ENCODE measurements around the gene TBC1D9.

The TBC1D9 gene

DNA sequence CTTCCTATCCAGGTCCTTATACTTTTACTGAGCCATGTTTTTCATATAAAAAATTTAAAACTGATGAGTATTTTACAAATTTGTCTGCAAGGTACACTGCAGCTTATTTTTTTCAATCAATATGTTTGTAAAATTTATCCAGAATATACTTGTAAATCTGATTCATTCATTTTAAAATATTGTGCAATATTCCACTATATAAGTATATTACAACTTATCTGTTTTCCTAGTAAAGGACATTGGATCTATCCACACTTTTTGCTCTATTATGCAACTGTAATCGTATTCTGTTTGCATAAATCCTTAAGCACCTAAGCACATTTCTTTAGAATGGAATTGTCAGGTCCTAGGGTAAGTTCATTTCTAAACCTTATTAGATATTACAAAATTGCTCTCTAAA lies 49.5 kb downstream of the TBC1D9 start:
- Histone ChIP-seq H3K27ac (ENCODE audit: extremely low read depth, low read depth, low read length) (no peak overlapping the region), H3K4me3 (ENCODE audit: low read depth, low read length) (no peak overlapping the region), H3K9me3 (ENCODE audit: control insufficient read depth, insufficient read depth, low read depth, low read length) (no peaks in the 10 kb centered on the region), H3K4me1 (ENCODE audit: control insufficient read depth, insufficient read depth, low read length) (no peaks in the 10 kb centered on the region; the same call in 1 of the 2 replicates), H3K36me3 (ENCODE audit: control insufficient read depth in 2 of 2, insufficient read depth in 1 of 2, low read length in 2 of 2) (no peaks in the 10 kb centered on the region)
- ChIA-PET CTCF (no interaction called here), POLR2A (no interaction called here)
- TF ChIP-seq ZNF501 (tag by site-specific recombination; IDR thresholded peaks at IDR 0.05) (no peak), GFI1B (tag by site-specific recombination; IDR thresholded peaks at IDR 0.05) (no peak), BCL11A (tag by site-specific recombination; IDR thresholded peaks at IDR 0.05; ENCODE audit: low read depth) (no peak), ZNF202 (tag by site-specific recombination; IDR thresholded peaks at IDR 0.05; ENCODE audit: borderline replicate concordance) (no peak)

DNA sequence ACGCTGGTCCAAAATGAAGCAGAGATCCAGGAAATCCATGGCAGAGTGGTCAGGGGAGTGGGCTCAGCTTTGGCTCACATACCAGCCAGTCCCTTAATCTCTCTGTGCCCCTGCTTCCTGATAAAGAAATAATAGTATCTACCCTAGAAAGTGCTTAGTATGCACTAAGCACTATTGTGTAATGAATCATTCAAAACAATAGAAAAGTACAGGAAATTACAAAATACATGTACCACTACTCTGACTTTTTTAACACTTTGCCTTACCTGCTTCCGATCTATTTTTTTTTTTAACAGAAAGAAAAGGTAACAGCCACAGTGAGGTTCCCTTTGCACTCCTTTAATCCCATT lies 49.9 kb downstream of the TBC1D9 start:
- Histone ChIP-seq H3K27ac (ENCODE audit: extremely low read depth, low read depth, low read length) (no peak overlapping the region), H3K36me3 (ENCODE audit: control insufficient read depth in 2 of 2, insufficient read depth in 1 of 2, low read length in 2 of 2) (peaks cover 0 to 3% of the 10 kb centered on the region in 2 experiments; a peak in 1 of 3 replicates), H3K4me3 (ENCODE audit: low read depth, low read length) (no peak overlapping the region), H3K9me3 (ENCODE audit: control insufficient read depth, insufficient read depth, low read depth, low read length) (no peaks in the 10 kb centered on the region), H3K4me1 (ENCODE audit: control insufficient read depth, insufficient read depth, low read length) (no peaks in the 10 kb centered on the region; the same call in 1 of the 2 replicates)
- CTCF ChIA-PET, result no interaction called here
- POLR2A ChIA-PET, result no interaction called here
- TF ChIP-seq ZNF132 (tag by site-specific recombination; IDR thresholded peaks at IDR 0.05; ENCODE audit: borderline replicate concordance) (no peak), ZNF114 (tag by site-specific recombination; IDR thresholded peaks at IDR 0.05) (no peak)

DNA sequence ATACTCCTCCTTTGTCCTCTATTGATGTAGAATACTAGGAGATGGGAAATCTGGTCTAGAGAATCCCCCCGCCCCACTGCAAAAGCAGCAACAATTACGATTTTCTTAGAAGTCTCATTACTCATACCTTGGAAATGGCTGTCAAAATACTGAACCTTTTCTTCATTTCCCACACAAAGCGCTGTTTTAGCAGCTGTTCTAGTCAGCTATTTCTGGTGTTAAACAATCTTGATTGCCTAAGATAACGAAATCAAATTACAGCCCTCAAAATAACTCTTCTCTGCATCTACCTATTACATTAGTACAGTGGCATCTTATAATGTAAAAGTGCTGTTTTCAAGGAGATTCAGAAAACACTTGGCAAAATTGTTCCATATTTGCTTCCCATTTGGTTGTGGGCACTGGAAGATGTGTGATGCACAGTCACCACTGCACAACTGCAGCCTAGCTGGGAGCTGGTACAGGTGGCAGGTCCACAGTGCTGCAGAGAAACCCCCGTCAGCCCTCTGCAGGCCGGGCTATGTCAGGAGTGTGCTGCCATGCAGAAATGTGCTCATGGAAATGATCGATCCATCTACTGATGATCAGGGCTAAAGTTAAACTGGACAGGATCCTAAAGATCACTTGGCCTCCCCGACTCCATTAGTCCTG lies 50.4 kb downstream of the TBC1D9 start:
- TF ChIP-seq MYNN (tag by site-specific recombination; IDR thresholded peaks at IDR 0.05; ENCODE audit: borderline replicate concordance) (no peak), ZFP69B (tag by site-specific recombination; IDR thresholded peaks at IDR 0.05) (no peak), ZNF660 (tag by site-specific recombination; IDR thresholded peaks at IDR 0.05) (no peak), ZNF837 (tag by site-specific recombination; IDR thresholded peaks at IDR 0.05) (no peak), ZNF292 (tag by site-specific recombination; IDR thresholded peaks at IDR 0.05; ENCODE audit: borderline replicate concordance, low read depth) (no peak), ZNF704 (tag by site-specific recombination; IDR thresholded peaks at IDR 0.05) (no peak), ZNF121 (tag by site-specific recombination; IDR thresholded peaks at IDR 0.05) (no peak), BCL11A (tag by site-specific recombination; IDR thresholded peaks at IDR 0.05; ENCODE audit: low read depth) (no peak), KLF9 (tag by site-specific recombination; IDR thresholded peaks at IDR 0.05; ENCODE audit: low read depth) (no peak), SETDB1 (IDR thresholded peaks at IDR 0.05; ENCODE audit: insufficient read length, low read length) (no peak), KLF8 (tag by site-specific recombination; IDR thresholded peaks at IDR 0.05) (no peak), ZNF175 (tag by site-specific recombination; IDR thresholded peaks at IDR 0.05) (no peak)
- TF ChIP-seq, protein P1, sequence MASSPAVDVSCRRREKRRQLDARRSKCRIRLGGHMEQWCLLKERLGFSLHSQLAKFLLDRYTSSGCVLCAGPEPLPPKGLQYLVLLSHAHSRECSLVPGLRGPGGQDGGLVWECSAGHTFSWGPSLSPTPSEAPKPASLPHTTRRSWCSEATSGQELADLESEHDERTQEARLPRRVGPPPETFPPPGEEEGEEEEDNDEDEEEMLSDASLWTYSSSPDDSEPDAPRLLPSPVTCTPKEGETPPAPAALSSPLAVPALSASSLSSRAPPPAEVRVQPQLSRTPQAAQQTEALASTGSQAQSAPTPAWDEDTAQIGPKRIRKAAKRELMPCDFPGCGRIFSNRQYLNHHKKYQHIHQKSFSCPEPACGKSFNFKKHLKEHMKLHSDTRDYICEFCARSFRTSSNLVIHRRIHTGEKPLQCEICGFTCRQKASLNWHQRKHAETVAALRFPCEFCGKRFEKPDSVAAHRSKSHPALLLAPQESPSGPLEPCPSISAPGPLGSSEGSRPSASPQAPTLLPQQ (tag by site-specific recombination; IDR thresholded peaks at IDR 0.05), result no peak
- TF ChIP-seq, protein P2, sequence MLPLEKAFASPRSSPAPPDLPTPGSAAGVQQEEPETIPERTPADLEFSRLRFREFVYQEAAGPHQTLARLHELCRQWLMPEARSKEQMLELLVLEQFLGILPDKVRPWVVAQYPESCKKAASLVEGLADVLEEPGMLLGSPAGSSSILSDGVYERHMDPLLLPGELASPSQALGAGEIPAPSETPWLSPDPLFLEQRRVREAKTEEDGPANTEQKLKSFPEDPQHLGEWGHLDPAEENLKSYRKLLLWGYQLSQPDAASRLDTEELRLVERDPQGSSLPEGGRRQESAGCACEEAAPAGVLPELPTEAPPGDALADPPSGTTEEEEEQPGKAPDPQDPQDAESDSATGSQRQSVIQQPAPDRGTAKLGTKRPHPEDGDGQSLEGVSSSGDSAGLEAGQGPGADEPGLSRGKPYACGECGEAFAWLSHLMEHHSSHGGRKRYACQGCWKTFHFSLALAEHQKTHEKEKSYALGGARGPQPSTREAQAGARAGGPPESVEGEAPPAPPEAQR (tag by site-specific recombination; IDR thresholded peaks at IDR 0.05), result no peak
- Histone ChIP-seq H3K36me3 (ENCODE audit: control insufficient read depth in 2 of 2, insufficient read depth in 1 of 2, low read length in 2 of 2) (peaks cover 0 to 8% of the 10 kb centered on the region in 2 experiments; a peak in 1 of 3 replicates), H3K4me1 (ENCODE audit: control insufficient read depth, insufficient read depth, low read length) (no peaks in the 10 kb centered on the region; the same call in 1 of the 2 replicates), H3K27ac (ENCODE audit: extremely low read depth, low read depth, low read length) (no peak overlapping the region), H3K9me3 (ENCODE audit: control insufficient read depth, insufficient read depth, low read depth, low read length) (no peaks in the 10 kb centered on the region), H3K4me3 (ENCODE audit: low read depth, low read length) (no peak overlapping the region)
- CTCF ChIA-PET, result no interaction called here
- POLR2A ChIA-PET, result no interaction called here

Data from HEK293 (cell line).